Neural progenitor cell (in vitro differentiated cells): Measurements from ENCODE around the gene SHD. TPM values are rescaled to one million over a fixed set of nuclear protein-coding genes. Genes with fewer than 3 reads are reported as not detected.
"Not testable (repeated sequence)": the region's sequence is repeated elsewhere in the genome, so short reads cannot be mapped to it uniquely, and the experiment has no call there.

ENCODE experiments used
- DNase-seq: peaks from one replicate; pipeline ENCODE4 v3.0.0-alpha.2; 2016; ENCODE audit warnings: low spot score
- H2AFZ ChIP-seq: fragments of 200-600 bp; sonication (generic); replicated peaks from 2 replicates; pipeline ENCODE4 v1.6.1; 2016; ENCODE audit warnings: antibody characterized with exemption
- H3F3A ChIP-seq: fragments of 200-600 bp; sonication (generic); 2 replicates; pipeline ENCODE4 v1.6.1; 2016; ENCODE audit warnings: antibody characterized with exemption, low read depth
- H3K27ac ChIP-seq: fragments of 200-600 bp; sonication (generic); 2 replicates; pipeline ENCODE4 v1.5.1; 2016; ENCODE audit warnings: mild to moderate bottlenecking
- H3K27me3 ChIP-seq: fragments of 200-600 bp; sonication (generic); 2 replicates; pipeline ENCODE4 v1.6.1; 2016; ENCODE audit warnings: mild to moderate bottlenecking, moderate library complexity
- H3K36me3 ChIP-seq: fragments of 200-600 bp; sonication (generic); 2 replicates; pipeline ENCODE4 v1.5.1; 2016
- H3K4me1 ChIP-seq: fragments of 200-600 bp; sonication (generic); 2 replicates; pipeline ENCODE4 v1.6.1; 2016; ENCODE audit warnings: mixed run types
- H3K4me2 ChIP-seq: fragments of 200-600 bp; sonication (generic); 2 replicates; pipeline ENCODE4 v1.6.1; 2016
- H3K4me3 ChIP-seq: fragments of 200-600 bp; sonication (generic); 2 replicates; pipeline ENCODE4 v1.5.1; 2016
- H3K79me2 ChIP-seq: fragments of 200-600 bp; sonication (generic); 2 replicates; pipeline ENCODE4 v1.6.1; 2016; ENCODE audit warnings: low read depth
- H3K9ac ChIP-seq: fragments of 200-600 bp; sonication (generic); 2 replicates; pipeline ENCODE4 v1.6.1; 2016
- H3K9me3 ChIP-seq: fragments of 200-600 bp; sonication (generic); 2 replicates; pipeline ENCODE4 v1.5.1; 2016; ENCODE audit warnings: low read depth
- H4K20me1 ChIP-seq: fragments of 200-600 bp; sonication (generic); 2 replicates; pipeline ENCODE4 v1.6.1; 2016; ENCODE audit warnings: low read depth
- H3K27ac Mint-ChIP-seq: 3 replicates; pipeline ENCODE4 v1.8.0; 2021; ENCODE audit warnings: mixed read lengths
- H3K27me3 Mint-ChIP-seq: 2 replicates; pipeline ENCODE4 v1.8.0; 2022; ENCODE audit warnings: low read depth, mild to moderate bottlenecking, inconsistent platforms, moderate library complexity, mixed read lengths; ENCODE audit not compliant: insufficient read depth
- H3K36me3 Mint-ChIP-seq: 3 replicates; pipeline ENCODE4 v1.8.0; 2021; ENCODE audit warnings: mixed read lengths
- H3K4me1 Mint-ChIP-seq: 3 replicates; pipeline ENCODE4 v1.8.0; 2021; ENCODE audit warnings: mixed read lengths
- H3K4me3 Mint-ChIP-seq: 3 replicates; pipeline ENCODE4 v1.8.0; 2021; ENCODE audit warnings: mild to moderate bottlenecking, moderate library complexity, mixed read lengths
- H3K9me3 Mint-ChIP-seq: 3 replicates; pipeline ENCODE4 v1.8.0; 2020; ENCODE audit warnings: mixed read lengths
- CTCF ChIP-seq: fragments of 200-600 bp; sonication (generic); IDR thresholded peaks from 2 replicates; pipeline ENCODE4 v1.5.1; 2017; ENCODE audit warnings: antibody characterized with exemption, mild to moderate bottlenecking
- EZH2 ChIP-seq: fragments of 200-600 bp; sonication (generic); IDR thresholded peaks from 2 replicates; pipeline ENCODE4 v1.6.1; 2017; ENCODE audit warnings: antibody characterized with exemption, mild to moderate bottlenecking, moderate library complexity
- EZH2phosphoT487 ChIP-seq: fragments of 200-600 bp; sonication (generic); IDR thresholded peaks from 2 replicates; pipeline ENCODE4 v1.6.1; 2017; ENCODE audit warnings: antibody characterized with exemption
- total RNA-seq: library from RNA; depleted of rRNA; stranded (reverse); fragments of >200 nt; gene quantifications from 2 replicates; pipeline ENCODE4 v1.2.3, GENCODE V29; 2015; ENCODE audit warnings: low replicate concordance

SHD gene
- total RNA-seq, 1 donor from 2014 or later: not detected

GRCh38 chr19:4234862-4235201, 44.2 kb upstream of the SHD start:
- Mint-ChIP-seq H3K4me1 (no peaks in the 10 kb centered on the region), H3K9me3 (no peaks in the 10 kb centered on the region), H3K36me3 (no peaks in the 10 kb centered on the region), H3K27ac (no peak overlapping the region), H3K4me3 (no peak overlapping the region), H3K27me3 (peaks cover 15% of the 10 kb centered on the region)
- no peak overlapping the region for H3K4me2 ChIP-seq
- DNase-seq: no peak
- no peaks in the 10 kb centered on the region for H3K79me2 ChIP-seq
- H3K4me1 ChIP-seq: no peaks in the 10 kb centered on the region
- H3K27ac ChIP-seq: no peak overlapping the region
- H3K27me3 ChIP-seq: no peaks in the 10 kb centered on the region
- no peaks in the 10 kb centered on the region for H3K36me3 ChIP-seq
- no peak overlapping the region for H3K4me3 ChIP-seq
- TF ChIP-seq EZH2: no peak
- no peak for TF ChIP-seq EZH2phosphoT487
- no peak for TF ChIP-seq CTCF
- peak overlapping the region; percentile 6 for H2AFZ ChIP-seq
- no peaks in the 10 kb centered on the region for H3F3A ChIP-seq
- no peak overlapping the region for H3K9ac ChIP-seq
- H3K9me3 ChIP-seq: no peaks in the 10 kb centered on the region
- no peaks in the 10 kb centered on the region for H4K20me1 ChIP-seq

GRCh38 chr19:4237510-4237909, 41.6 kb upstream of the SHD start:
- H3K4me3 Mint-ChIP-seq, H3K9ac ChIP-seq, H3K36me3 Mint-ChIP-seq, DNase-seq, H3F3A ChIP-seq, H4K20me1 ChIP-seq, H3K27ac ChIP-seq, H3K4me1 Mint-ChIP-seq, H3K27me3 ChIP-seq, H3K4me2 ChIP-seq, H3K79me2 ChIP-seq, H3K9me3 Mint-ChIP-seq, H3K4me1 ChIP-seq, H3K9me3 ChIP-seq, H3K4me3 ChIP-seq, H3K27ac Mint-ChIP-seq, H3K36me3 ChIP-seq, H2AFZ ChIP-seq: not testable (repeated sequence)
- H3K27me3 Mint-ChIP-seq: peaks cover 19% of the 10 kb centered on the region

- Histone ChIP-seq H3K36me3 (no peaks in the 10 kb centered on the region), H4K20me1 (no peaks in the 10 kb centered on the region), H3K27me3 (no peaks in the 10 kb centered on the region), H3K4me3 (no peak overlapping the region), H3K9me3 (no peaks in the 10 kb centered on the region), H3K4me2 (no peak overlapping the region), H3K79me2 (no peaks in the 10 kb centered on the region), H3K9ac (no peak overlapping the region), H3K4me1 (no peaks in the 10 kb centered on the region), H3F3A (no peaks in the 10 kb centered on the region), H2AFZ (no peak overlapping the region), H3K27ac (no peak overlapping the region)
- Mint-ChIP-seq H3K4me1 (peaks cover 4% of the 10 kb centered on the region), H3K9me3 (peaks cover 7% of the 10 kb centered on the region), H3K27me3 (peaks cover 13% of the 10 kb centered on the region), H3K4me3 (no peak overlapping the region), H3K27ac (no peak overlapping the region), H3K36me3 (no peaks in the 10 kb centered on the region)
- TF ChIP-seq EZH2phosphoT487 (no peak), CTCF (no peak), EZH2 (no peak)
- no peak for DNase-seq
These were observed 40.2 kb upstream of the SHD start for GRCh38 chr19:4238831-4239230.

- H3K79me2 ChIP-seq: no peaks in the 10 kb centered on the region
- H3K9me3 ChIP-seq: no peaks in the 10 kb centered on the region
- no peak for DNase-seq
- no peaks in the 10 kb centered on the region for H4K20me1 ChIP-seq
- H2AFZ ChIP-seq: no peak overlapping the region
- Mint-ChIP-seq H3K4me3 (peak overlapping the region; percentile 46), H3K9me3 (peaks cover 7% of the 10 kb centered on the region), H3K27ac (no peak overlapping the region), H3K4me1 (peaks cover 4% of the 10 kb centered on the region), H3K36me3 (no peaks in the 10 kb centered on the region), H3K27me3 (peaks cover 9% of the 10 kb centered on the region)
- peaks cover 11% of the 10 kb centered on the region for H3F3A ChIP-seq
- no peak overlapping the region for H3K4me3 ChIP-seq
- H3K9ac ChIP-seq: no peak overlapping the region
- no peaks in the 10 kb centered on the region for H3K27me3 ChIP-seq
- no peak overlapping the region for H3K4me2 ChIP-seq
- H3K36me3 ChIP-seq: no peaks in the 10 kb centered on the region
- H3K27ac ChIP-seq: no peak overlapping the region
- H3K4me1 ChIP-seq: no peaks in the 10 kb centered on the region
- no peak for TF ChIP-seq EZH2
- no peak for TF ChIP-seq CTCF
- TF ChIP-seq EZH2phosphoT487: no peak
These were observed 37.1 kb upstream of the SHD start for GRCh38 chr19:4241824-4242430.

GRCh38 chr19:4245938-4246337, 33.1 kb upstream of the SHD start:
- not testable (repeated sequence) for H3K4me1 Mint-ChIP-seq
- H3K4me3 Mint-ChIP-seq: peak overlapping the region; percentile 21

More at GRCh38 chr19:4245938-4246337, 33.1 kb upstream of the SHD start:
- not testable (repeated sequence) for H3K9ac ChIP-seq, H3K36me3 ChIP-seq, H3K9me3 ChIP-seq, H3K27ac Mint-ChIP-seq, DNase-seq, H3K9me3 Mint-ChIP-seq, H3K4me1 ChIP-seq, H3K27ac ChIP-seq, H3K27me3 Mint-ChIP-seq, H4K20me1 ChIP-seq, H3K27me3 ChIP-seq
- H3F3A ChIP-seq: peaks cover 22% of the 10 kb centered on the region
- H3K36me3 Mint-ChIP-seq: peaks cover 14% of the 10 kb centered on the region
- H3K4me2 ChIP-seq: peak overlapping the region; percentile 77
- H3K79me2 ChIP-seq: peaks cover 10% of the 10 kb centered on the region
- peak overlapping the region; percentile 91 for H2AFZ ChIP-seq
- H3K4me3 ChIP-seq: peak overlapping the region; percentile 77
